ENCODE data around the gene KLK12. TPM values are rescaled to one million over a fixed set of nuclear protein-coding genes. Genes with fewer than 3 reads are reported as not detected.

Gene KLK12
- polyA plus RNA-seq, 1 donor from 2014 or later: not detected

DNA sequence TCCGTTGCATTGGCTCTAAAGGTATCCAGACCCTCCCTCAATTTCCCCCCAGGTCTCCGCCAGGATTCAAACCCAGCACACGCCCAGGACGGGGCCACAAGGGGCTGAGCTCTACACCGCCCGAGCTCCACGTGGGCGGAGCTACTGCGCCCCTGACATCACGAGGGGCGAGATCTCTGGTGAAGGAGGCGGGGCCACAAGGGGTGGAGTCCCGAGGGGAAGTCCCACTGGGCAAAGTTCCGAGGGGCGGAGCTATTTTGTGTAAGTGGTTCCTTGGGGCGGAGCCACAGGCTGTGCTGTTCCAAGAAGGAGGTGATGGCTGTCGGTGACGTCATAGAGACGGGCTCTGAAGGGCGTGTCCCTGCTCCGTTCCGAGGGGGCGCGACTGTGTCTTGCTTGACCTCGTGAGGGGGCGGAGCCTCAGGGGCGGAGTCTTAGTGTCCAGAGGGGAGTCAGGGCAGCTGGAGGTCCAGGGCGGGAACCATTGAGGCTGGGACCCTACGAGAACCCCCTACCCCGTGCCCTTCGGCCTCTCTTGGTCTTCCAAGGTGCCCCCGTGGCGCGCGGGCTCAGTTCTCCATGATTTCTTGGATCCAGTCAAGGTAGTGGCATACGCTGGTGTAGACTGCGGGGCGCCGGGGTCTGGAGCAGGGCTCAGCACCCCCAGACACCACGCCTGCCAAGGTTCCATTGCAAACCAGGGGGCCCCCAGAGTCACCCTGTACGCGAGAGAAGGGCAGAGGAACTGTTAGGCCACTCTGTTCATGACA lies 32.1 kb downstream of the KLK12 start:
- H3K27ac ChIP-seq (ENCODE audit: low read length): no peak overlapping the region
- no peaks in the 10 kb centered on the region for H3K27me3 ChIP-seq (ENCODE audit: insufficient read depth, low read depth, low read length)
- H3K4me2 ChIP-seq (ENCODE audit: low read length): no peak overlapping the region
- H3K4me3 ChIP-seq (ENCODE audit: low read length): no peak overlapping the region
- H4K20me1 ChIP-seq (ENCODE audit: insufficient read depth): no peaks in the 10 kb centered on the region
- no peaks in the 10 kb centered on the region for H3K79me2 ChIP-seq (replicated peaks; ENCODE audit: insufficient read depth, low read length)
- H3F3A ChIP-seq (ENCODE audit: insufficient read depth, low read length, poor library complexity, severe bottlenecking): no peaks in the 10 kb centered on the region
- no peak overlapping the region for H3K9ac ChIP-seq (ENCODE audit: low read length)
- H3K9me2 ChIP-seq (ENCODE audit: insufficient read depth, low read length): no peaks in the 10 kb centered on the region
- no peak for TF ChIP-seq SMC3 (conservative IDR thresholded peaks at IDR 0.05; ENCODE audit: poor library complexity)
- no peak for TF ChIP-seq TAF1 (IDR thresholded peaks at IDR 0.05; ENCODE audit: low read depth)
- TF ChIP-seq EZH2 (IDR thresholded peaks at IDR 0.05; ENCODE audit: borderline replicate concordance, insufficient read depth, low read length, poor library complexity, severe bottlenecking): no peak
- TF ChIP-seq, protein P1, sequence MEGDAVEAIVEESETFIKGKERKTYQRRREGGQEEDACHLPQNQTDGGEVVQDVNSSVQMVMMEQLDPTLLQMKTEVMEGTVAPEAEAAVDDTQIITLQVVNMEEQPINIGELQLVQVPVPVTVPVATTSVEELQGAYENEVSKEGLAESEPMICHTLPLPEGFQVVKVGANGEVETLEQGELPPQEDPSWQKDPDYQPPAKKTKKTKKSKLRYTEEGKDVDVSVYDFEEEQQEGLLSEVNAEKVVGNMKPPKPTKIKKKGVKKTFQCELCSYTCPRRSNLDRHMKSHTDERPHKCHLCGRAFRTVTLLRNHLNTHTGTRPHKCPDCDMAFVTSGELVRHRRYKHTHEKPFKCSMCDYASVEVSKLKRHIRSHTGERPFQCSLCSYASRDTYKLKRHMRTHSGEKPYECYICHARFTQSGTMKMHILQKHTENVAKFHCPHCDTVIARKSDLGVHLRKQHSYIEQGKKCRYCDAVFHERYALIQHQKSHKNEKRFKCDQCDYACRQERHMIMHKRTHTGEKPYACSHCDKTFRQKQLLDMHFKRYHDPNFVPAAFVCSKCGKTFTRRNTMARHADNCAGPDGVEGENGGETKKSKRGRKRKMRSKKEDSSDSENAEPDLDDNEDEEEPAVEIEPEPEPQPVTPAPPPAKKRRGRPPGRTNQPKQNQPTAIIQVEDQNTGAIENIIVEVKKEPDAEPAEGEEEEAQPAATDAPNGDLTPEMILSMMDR (IDR thresholded peaks at IDR 0.05; ENCODE audit: poor library complexity, severe bottlenecking): no peak
- TF ChIP-seq RAD21 (conservative IDR thresholded peaks at IDR 0.05): no peak
- TF ChIP-seq MXI1 (conservative IDR thresholded peaks at IDR 0.05; ENCODE audit: poor library complexity, severe bottlenecking): no peak
- no peak for TF ChIP-seq REST (IDR thresholded peaks at IDR 0.05; ENCODE audit: borderline replicate concordance)
- no peak for TF ChIP-seq EP300 (conservative IDR thresholded peaks at IDR 0.05; ENCODE audit: poor library complexity, severe bottlenecking)
- no peak for TF ChIP-seq POLR2AphosphoS5 (IDR thresholded peaks at IDR 0.05)
- H3K36me3 ChIP-seq (ENCODE audit: insufficient read depth, low read length): no peaks in the 10 kb centered on the region
- H2AFZ ChIP-seq (ENCODE audit: low read depth, low read length): no peak overlapping the region
- H3K9me3 ChIP-seq (ENCODE audit: low read length): no peaks in the 10 kb centered on the region

DNA sequence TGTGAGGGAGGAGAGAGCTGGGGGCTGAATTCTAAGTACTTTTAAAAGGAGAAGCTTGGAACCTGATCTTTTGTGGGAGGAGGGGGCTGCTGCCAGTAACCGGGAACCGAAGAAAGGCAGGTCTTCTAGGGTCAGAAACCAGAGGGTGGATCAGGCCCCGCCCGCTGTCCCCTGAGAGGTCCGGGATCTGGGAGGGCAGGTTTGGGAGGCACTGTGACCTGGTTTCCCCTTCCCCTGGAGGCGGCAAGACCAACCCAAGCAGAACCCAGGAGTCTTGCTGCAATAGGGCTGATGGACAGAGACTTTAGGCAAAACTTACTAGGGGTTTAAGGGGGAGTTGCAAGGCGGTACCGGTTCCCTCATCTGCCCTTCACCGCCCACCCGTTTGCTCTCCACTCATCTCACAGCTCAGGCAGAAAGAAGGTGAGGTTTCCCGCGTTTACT lies 32.7 kb downstream of the KLK12 start:
- Histone ChIP-seq H3F3A (ENCODE audit: insufficient read depth, low read length, poor library complexity, severe bottlenecking) (no peaks in the 10 kb centered on the region), H4K20me1 (ENCODE audit: insufficient read depth) (no peaks in the 10 kb centered on the region), H3K36me3 (ENCODE audit: insufficient read depth, low read length) (no peaks in the 10 kb centered on the region), H3K9ac (ENCODE audit: low read length) (no peak overlapping the region), H3K9me2 (ENCODE audit: insufficient read depth, low read length) (no peaks in the 10 kb centered on the region), H3K79me2 (replicated peaks; ENCODE audit: insufficient read depth, low read length) (no peaks in the 10 kb centered on the region), H3K9me3 (ENCODE audit: low read length) (no peaks in the 10 kb centered on the region), H2AFZ (ENCODE audit: low read depth, low read length) (no peak overlapping the region), H3K4me2 (ENCODE audit: low read length) (no peak overlapping the region), H3K27ac (ENCODE audit: low read length) (no peak overlapping the region), H3K27me3 (ENCODE audit: insufficient read depth, low read depth, low read length) (no peaks in the 10 kb centered on the region), H3K4me3 (ENCODE audit: low read length) (no peak overlapping the region)
- TF ChIP-seq, protein P1 (IDR thresholded peaks at IDR 0.05; ENCODE audit: poor library complexity, severe bottlenecking): no peak
- no peak for TF ChIP-seq MXI1 (conservative IDR thresholded peaks at IDR 0.05; ENCODE audit: poor library complexity, severe bottlenecking)
- TF ChIP-seq REST (IDR thresholded peaks at IDR 0.05; ENCODE audit: borderline replicate concordance): no peak
- TF ChIP-seq RAD21 (conservative IDR thresholded peaks at IDR 0.05): no peak
- TF ChIP-seq EZH2 (IDR thresholded peaks at IDR 0.05; ENCODE audit: borderline replicate concordance, insufficient read depth, low read length, poor library complexity, severe bottlenecking): no peak
- no peak for TF ChIP-seq TAF1 (IDR thresholded peaks at IDR 0.05; ENCODE audit: low read depth)
- no peak for TF ChIP-seq POLR2AphosphoS5 (IDR thresholded peaks at IDR 0.05)
- TF ChIP-seq SMC3 (conservative IDR thresholded peaks at IDR 0.05; ENCODE audit: poor library complexity): no peak
- no peak for TF ChIP-seq EP300 (conservative IDR thresholded peaks at IDR 0.05; ENCODE audit: poor library complexity, severe bottlenecking)

Data from neural cell (in vitro differentiated cells).